ENCODE data around the gene CBX6.

The CBX6 gene

GRCh38 chr22:38872831-38873248 lies 824 bp upstream of the CBX6 start:
- DNase-seq: no peak

- no peak for DNase-seq
Observed at GRCh38 chr22:38871360-38872171, 450 bp downstream of the CBX6 start.

DNA sequence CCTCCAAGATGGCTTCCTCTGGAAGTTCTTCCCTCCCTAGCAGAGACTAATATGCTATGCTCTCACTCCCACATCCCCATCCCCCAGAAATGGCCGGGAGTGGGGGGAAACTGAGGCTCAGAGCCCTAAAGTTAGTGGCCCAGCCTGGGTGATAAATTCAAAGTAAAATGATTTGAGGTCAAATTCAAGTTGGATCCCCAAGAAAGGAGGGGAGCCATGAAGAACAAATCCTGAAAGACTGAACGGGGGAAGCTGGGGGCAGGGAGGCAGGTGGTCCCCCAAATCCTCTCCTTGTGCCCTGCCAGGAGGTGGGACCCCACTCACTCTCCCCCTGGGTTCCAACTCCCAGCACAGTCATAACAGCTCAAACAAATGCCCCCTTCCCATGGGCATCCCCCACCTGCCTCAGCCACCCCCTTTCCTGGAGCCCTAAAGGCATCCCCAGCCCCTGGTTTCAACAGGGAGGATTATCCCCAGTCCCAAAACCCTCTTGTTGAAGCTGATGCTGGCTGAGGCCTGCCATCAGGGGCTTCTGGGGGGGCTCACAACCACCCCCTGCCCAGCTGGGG lies 1.1 kb downstream of the CBX6 start:
- DNase-seq: no peak

DNA sequence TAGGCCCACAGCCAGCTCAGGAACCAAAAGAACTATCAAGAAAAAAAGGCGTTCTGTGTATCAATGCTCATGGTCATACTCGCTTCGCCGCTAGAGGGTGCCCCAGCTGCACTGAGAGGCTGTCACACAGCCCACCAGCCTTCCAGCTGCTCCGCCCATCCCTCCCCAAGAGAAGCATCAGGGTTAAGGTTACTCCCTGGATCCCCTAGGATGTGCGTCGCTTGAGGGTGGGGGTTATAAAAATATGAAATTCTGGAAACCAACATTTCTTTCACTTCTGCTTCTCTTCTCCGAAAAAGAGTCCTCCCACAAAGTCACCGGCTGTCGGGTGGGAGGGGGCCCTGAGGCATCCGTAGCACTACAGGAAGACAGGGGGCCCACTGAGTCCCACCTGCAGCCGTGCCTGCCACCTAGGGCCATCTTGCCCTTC lies 1.7 kb downstream of the CBX6 start:
- peak; percentile 85 to 91 for DNase-seq

- no peak for DNase-seq
Observed at GRCh38 chr22:38869663-38870062, 2.4 kb downstream of the CBX6 start.

- peak; percentile 89 to 91 for DNase-seq
Observed at GRCh38 chr22:38868886-38869381, 3.1 kb downstream of the CBX6 start.

DNA sequence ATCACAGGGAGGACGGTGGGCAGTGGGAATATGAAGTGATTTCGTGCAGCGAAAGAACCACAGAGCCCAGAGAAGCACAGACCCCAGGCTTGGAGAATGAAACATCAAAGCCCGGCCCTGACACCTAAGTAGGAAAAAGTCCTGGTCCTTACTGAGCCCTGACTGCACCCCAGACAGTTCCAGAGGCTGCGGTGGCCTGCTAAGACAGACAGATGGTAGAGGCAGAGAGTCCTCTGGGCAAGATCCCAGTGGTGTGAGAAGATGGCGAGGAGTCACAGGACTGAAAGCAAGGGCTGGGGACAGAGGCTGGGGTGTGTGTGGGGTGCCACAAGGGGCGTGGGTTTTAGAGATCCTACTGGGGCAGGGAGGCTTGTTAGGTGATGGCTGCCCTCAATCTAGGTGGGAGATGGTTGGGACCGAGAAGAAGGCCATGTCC lies 3.7 kb downstream of the CBX6 start:
- DNase-seq: no peak

GRCh38 chr22:38867471-38868285 lies 4.3 kb downstream of the CBX6 start:
- no peak for DNase-seq

GRCh38 chr22:38867124-38867455 lies 4.9 kb downstream of the CBX6 start:
- DNase-seq: no peak

DNA sequence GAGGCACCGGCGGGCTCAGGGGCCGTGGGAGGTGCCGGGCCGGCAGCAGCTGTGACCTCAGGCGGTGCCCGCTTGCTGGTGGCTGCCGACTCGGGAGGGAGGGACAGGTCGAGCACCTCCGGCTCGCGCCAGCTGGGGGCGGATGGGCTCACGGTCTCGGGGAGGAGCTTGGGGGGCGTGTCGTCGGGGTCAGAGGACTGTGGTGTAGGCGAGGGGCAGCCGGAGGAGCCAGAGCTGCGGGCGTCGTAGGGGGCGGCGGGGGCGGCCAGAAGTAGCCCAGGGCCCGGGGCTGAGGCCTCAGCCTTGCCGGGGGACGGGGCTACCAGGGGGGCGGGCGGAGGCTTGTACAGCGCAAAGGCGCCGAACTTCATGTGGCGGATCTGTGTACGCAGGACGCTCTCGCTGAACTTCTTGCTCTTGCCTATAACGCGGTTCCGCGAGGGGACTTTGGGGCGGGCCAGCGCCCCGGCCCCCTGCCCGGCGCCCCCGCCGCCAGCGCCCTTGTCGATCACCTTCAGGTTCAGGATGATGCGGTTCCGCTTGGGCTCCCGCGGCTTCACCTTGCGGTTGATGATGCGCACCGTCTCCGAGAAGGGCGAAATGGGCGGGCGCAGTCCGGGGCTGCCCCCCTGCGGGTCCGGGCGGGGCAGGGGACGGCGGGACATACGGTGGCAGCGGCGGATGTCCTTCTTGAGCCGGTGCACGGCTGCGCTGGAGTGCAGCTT lies 5.5 kb downstream of the CBX6 start:
- no peak for DNase-seq

- no peak for DNase-seq
Observed at GRCh38 chr22:38866024-38866398, 6.0 kb downstream of the CBX6 start.

- no peak for DNase-seq
Observed at GRCh38 chr22:38865201-38866023, 6.6 kb downstream of the CBX6 start.

DNA sequence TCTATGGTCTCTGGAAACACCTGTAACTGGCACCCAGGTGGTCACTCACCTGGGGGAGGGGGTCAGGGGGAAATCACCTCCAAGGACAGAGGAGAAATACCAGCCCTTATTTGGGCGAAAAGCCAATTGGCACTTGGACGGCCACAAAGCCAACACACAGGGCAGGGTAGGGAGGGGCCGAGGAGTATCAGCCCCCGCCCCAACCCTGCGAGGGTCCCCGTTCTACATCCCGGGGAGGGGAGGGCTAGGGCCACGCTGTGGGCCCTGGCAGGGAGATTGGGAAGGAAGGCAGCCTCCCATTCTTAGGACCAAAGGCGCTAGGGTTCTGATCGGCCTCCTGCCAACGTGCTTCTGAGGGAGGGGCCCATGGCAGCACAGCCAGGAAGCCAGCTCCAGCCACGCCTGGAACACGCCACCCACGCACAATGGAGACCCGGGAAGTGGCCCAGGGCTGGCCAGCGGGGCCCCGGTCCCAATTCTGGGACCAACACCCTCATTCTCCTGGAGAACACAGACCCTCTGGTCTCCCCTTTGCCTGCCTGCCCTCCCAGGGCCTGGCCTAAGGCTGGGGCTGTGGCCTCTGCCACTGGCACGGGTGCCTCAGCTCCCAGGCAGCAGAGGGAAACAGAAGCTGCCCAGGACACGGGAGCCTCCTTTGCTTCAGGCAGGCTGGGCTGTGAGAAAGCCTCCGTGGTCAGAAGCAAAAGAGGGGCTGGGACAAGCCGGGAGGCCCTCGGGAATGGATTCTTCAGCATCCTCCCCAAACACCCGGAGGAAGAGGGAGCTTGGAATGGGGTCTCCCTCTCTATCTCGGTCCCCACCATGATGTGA lies 7.4 kb downstream of the CBX6 start:
- no peak for DNase-seq

DNA sequence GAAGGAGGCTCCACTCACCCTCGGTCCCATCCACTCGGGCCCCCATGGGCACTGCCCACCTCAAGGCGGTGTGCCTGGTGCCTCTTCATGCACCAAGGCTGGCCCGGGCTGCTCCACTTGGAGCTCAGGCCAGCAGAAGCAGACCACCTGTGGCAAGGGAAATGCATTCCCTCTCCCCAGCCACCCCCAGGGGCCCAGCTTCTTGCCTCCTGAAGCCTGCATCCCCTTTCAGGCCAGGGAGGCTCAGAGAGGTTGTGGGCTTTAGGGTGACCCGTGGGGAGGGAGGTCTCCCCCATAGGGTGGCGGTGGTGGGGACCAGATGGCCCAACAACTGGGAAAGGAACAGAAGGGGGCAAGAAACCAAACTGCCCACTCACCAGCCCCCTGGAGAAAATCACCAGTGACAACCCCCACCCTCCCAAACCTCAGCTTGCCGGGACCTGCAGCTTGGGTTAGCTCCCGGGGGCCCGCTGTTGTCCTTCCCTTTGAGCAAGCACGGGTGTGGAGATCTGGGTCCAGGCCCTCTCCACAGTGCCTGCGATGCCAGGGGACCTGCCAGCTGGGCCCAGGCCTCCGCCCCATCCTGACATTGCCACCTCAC lies 8.4 kb downstream of the CBX6 start:
- no peak for DNase-seq

DNA sequence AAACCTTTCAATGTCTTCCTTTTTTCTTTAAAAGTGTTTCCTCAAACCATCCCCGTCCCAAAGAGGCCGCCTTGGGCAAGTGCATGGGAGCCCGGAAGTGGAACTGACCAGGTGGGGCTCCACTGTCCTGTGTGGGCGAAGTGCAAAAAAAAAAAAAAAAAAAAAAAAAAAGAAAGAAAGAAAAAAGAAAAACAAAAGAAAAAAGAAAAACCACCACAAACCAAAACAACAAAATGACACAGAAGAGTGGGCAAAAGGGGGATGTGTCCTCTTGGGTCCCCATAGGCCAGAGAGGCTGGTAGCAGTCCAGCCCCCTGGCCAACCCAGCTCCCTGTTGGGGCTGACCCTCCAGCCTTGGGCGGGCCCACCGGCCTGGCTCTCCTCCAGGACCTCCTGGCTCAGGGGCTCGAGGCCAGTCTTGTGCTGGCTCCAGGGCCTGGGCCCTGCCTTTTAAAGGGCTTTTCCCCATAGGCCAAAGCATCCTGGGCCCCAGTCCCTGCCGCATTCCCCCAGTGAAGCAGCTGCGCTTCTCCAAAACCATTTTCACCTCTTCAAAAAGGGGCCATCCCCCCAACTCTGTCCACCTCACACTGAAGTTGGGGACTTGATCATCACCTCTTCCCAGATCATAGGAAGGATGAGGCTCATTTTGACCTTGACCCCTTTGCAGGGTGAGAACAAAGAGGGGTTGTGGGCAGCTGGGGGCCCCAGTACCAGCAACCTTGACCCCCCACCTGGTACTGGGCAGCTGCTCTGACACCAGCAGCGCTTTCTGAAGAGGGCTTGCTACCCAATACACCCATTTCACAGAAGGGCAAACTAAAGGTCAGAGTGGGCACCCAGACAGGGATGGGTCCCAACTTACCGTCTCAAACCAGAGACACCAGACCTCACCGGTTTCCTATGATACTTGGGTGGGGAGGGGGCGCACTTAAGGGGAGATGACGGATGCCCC lies 9.4 kb downstream of the CBX6 start:
- DNase-seq: no peak

DNA sequence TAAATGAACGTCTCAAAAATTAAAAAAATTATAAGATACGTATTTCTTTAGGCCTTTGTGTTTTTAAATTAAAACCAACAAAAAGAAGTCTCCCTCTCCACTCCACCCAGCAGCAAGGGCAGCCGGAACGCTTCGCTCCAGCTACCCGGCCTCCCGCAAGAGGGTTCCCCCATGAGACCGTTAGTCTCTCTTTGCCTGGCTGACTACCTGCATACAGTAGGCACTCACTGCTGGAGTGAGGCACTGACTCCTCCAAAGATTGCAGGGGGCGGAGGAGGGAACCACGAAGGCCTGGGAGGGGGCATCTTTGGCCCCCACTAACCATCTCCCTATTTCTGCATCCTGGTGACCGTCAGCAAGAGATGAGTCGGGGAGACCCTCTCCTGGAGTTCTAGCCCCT lies 10.1 kb downstream of the CBX6 start:
- DNase-seq: no peak

GRCh38 chr22:38861170-38861876 lies 10.7 kb downstream of the CBX6 start:
- no peak for DNase-seq

DNA sequence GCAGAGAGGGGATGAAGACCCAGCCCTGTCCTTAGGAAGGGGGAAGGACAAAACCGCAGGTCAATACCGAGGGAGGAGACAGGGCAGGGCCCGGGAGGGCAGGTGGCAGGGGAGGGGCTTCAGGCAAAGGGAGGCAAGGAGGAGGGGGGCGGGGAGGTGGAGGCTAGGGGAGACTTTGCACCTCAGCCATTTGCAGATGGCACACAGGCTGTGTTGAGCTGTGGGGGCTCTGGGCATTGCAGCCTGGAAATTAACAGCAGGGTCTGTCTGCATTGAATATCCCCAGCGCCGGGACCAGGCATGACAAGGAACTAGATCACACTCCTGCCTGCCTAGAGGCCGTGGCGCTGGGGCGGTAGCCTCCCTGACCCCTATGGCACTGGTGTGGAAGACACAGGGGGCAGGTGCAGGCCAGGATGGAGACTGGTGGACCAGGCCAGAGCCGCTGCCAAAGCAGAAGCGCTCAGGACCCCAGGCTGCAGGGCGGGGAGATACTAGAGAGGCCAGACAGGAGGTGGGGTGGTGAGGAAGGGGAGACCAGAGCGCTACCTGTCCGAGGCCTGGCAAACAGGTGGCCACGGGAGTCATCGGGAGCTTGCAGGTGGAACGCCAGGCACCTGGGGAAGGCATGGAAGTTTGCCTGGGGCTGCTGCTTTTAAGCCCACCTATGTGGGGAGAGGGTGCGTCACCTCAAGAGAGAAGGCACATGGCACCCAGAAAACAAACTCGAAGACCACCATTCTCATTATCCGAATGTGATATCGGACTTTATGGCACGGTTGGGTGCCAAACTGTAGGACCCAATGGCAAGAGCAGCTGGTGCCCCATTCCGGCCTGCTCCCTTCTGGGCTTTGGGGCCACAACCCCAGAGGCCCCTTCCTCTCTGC lies 11.5 kb downstream of the CBX6 start:
- no peak for DNase-seq

All from stimulated activated CD4-positive, alpha-beta T cell treated with anti-CD3 and anti-CD28 coated beads, Interleukin-2, amount 100 ng/mL, for 48 hours (primary cell).